ENCODE data around the gene ZMIZ1. TPM values are rescaled to one million over a fixed set of nuclear protein-coding genes. Genes with fewer than 3 reads are reported as not detected.
A peak's percentile ranks its signal among the peaks of the same experiment; 100 is the strongest.

Gene ZMIZ1
- total RNA-seq, 4 donors from 2014 or later: 71.9 to 104 (median 79.5) TPM

DNA sequence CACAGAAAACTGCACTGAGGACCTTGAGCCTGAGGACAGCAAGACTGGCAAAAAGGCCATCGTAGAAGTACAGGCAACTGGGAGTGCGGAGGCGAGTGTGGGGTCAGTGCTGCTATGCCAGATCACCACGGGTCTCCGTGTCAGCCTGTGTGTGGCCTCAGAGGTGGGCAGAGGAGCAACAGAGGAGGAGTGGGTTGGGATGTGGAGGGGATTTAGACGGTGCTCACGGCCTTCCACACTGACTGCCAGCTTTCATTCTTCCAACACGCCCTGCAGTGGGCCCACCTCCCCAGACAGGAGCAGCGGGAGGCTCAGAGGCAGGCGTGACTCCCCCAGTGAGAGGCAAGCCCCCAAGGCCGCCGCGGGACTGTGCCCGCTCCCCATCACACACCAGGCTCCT lies 17.0 kb upstream of the ZMIZ1 start:
- 80% methylated on average over 13 of the region's 14 CpGs for WGBS
- H3K27me3 ChIP-seq: no peaks in the 10 kb centered on the region
- peaks cover 22% of the 10 kb centered on the region for H3K4me1 ChIP-seq
- no peak for TF ChIP-seq EP300 (IDR thresholded peaks at IDR 0.05)
- no peak for TF ChIP-seq POLR2A (IDR thresholded peaks at IDR 0.05)
- no peak overlapping the region for H3K4me3 ChIP-seq
- peak; percentile 48 to 54 for DNase-seq (ENCODE audit: low spot score in 2 of 2)
- no peaks in the 10 kb centered on the region for H3K9me3 ChIP-seq
- no peak overlapping the region for H3K27ac ChIP-seq
- no peaks in the 10 kb centered on the region for H3K36me3 ChIP-seq

- Histone ChIP-seq H3K4me1 (peaks cover 22% of the 10 kb centered on the region), H3K27ac (no peak overlapping the region), H3K36me3 (no peaks in the 10 kb centered on the region), H3K27me3 (no peaks in the 10 kb centered on the region), H3K4me3 (no peak overlapping the region), H3K9me3 (no peaks in the 10 kb centered on the region)
- 64% methylated on average over 10 of the region's 12 CpGs for WGBS
- peak; percentile 46 to 72 for DNase-seq (ENCODE audit: low spot score in 2 of 2)
- TF ChIP-seq POLR2AphosphoS5 (IDR thresholded peaks at IDR 0.05): no peak
- no peak for TF ChIP-seq POLR2A (IDR thresholded peaks at IDR 0.05)
- TF ChIP-seq, protein P1, sequence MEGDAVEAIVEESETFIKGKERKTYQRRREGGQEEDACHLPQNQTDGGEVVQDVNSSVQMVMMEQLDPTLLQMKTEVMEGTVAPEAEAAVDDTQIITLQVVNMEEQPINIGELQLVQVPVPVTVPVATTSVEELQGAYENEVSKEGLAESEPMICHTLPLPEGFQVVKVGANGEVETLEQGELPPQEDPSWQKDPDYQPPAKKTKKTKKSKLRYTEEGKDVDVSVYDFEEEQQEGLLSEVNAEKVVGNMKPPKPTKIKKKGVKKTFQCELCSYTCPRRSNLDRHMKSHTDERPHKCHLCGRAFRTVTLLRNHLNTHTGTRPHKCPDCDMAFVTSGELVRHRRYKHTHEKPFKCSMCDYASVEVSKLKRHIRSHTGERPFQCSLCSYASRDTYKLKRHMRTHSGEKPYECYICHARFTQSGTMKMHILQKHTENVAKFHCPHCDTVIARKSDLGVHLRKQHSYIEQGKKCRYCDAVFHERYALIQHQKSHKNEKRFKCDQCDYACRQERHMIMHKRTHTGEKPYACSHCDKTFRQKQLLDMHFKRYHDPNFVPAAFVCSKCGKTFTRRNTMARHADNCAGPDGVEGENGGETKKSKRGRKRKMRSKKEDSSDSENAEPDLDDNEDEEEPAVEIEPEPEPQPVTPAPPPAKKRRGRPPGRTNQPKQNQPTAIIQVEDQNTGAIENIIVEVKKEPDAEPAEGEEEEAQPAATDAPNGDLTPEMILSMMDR (IDR thresholded peaks at IDR 0.05): no peak
- no peak for TF ChIP-seq EP300 (IDR thresholded peaks at IDR 0.05)
Observed at GRCh38 chr10:79052291-79053080, 16.3 kb upstream of the ZMIZ1 start.

GRCh38 chr10:79053081-79053434 lies 15.7 kb upstream of the ZMIZ1 start:
- WGBS: 100% methylated on average over 1 of the region's 4 CpGs
- peaks cover 16% of the 10 kb centered on the region for H3K4me1 ChIP-seq
- H3K9me3 ChIP-seq: no peaks in the 10 kb centered on the region
- H3K27ac ChIP-seq: no peak overlapping the region
- DNase-seq (ENCODE audit: low spot score in 2 of 2): peak; percentile 29 to 35
- TF ChIP-seq, protein P1 (IDR thresholded peaks at IDR 0.05): no peak
- TF ChIP-seq POLR2A (IDR thresholded peaks at IDR 0.05): no peak
- TF ChIP-seq EP300 (IDR thresholded peaks at IDR 0.05): no peak
- no peak for TF ChIP-seq POLR2AphosphoS5 (IDR thresholded peaks at IDR 0.05)
- H3K36me3 ChIP-seq: no peaks in the 10 kb centered on the region
- no peak overlapping the region for H3K4me3 ChIP-seq
- no peaks in the 10 kb centered on the region for H3K27me3 ChIP-seq

DNA sequence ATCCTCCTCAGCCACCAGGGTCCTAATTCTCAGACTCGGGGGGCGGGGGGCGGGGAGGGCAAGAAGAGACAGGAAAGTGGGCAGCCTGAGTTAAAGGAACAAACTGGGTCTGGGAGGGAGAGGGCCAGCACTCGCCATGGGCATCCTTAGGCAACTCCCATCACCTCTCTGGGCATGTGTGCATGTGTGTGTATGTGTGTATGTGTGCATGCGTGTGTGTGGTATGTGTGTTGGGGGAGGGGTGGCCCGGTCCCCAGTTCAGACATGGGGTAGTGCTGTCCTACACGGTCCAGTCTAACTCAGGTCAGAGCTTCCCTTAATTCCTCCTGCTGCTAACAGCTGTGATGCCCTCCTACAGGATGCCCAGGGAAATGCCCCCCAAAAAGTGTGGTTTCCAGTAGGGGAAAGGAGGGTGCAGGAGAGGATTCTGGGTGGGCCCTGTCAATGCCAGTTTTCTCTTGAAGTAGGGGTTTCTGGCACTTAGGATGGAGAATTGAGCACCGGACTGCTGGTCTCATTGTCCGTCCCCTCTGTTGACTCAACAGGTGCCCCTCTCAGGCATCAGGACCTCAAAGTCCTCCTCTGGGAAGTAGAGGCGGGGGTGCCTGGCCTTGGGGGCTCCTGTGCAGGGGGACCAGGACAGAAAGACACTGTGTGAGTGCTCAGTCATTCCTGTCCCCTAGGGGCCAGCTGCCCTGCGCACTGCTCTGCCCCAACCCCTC lies 15.1 kb upstream of the ZMIZ1 start:
- Histone ChIP-seq H3K36me3 (no peaks in the 10 kb centered on the region), H3K27me3 (no peaks in the 10 kb centered on the region), H3K9me3 (no peaks in the 10 kb centered on the region), H3K27ac (no peak overlapping the region), H3K4me1 (peaks cover 10% of the 10 kb centered on the region), H3K4me3 (no peak overlapping the region)
- WGBS: 96% methylated on average over 9 of the region's 11 CpGs
- DNase-seq (ENCODE audit: low spot score in 2 of 2): peak; percentile 55 to 66
- TF ChIP-seq, protein P1 (IDR thresholded peaks at IDR 0.05): no peak
- TF ChIP-seq EP300 (IDR thresholded peaks at IDR 0.05) (no peak), POLR2A (IDR thresholded peaks at IDR 0.05) (no peak), POLR2AphosphoS5 (IDR thresholded peaks at IDR 0.05) (no peak)

DNA sequence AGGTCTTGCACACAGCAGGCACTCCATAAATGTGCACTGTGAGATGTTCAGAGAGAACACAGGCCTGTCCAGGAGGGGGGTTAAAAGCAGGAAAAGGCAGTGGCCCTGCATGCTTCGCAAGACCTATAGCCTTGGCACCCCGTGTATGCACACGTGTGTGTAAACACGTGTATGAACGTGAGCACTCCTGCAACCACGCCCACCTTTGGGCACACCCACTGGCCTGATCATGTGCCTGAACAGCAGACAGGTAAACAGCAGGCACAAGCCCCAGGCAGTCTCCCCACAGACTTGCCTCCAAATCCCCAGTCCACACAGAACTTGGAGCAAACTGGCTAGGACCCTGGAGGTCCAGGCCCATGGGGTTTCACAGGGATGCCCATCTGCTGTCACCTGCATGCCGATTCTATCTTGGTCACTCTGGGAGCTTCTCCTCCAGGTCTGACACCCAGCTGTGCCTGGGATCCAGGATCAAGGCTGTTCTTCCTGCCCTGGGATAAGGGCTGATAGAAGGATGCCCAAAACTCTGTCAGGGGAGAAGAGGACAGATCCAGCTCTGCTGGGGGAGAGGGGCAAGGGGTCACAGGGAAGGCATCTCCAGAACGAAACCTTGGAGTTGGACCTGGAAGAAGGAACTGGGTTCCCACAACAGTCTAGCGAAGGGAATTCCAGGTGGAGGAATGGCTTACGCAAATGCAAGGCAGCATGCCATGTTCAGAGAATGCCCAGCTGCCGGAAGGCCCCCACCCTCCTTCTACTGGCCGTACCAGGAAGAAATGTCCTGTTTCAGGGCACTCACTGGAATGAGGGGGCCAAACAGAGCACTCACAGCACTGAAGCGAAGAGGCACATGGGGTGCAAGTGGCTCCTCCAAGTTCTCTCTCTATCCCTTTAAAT lies 14.3 kb upstream of the ZMIZ1 start:
- Histone ChIP-seq H3K4me1 (peaks cover 6% of the 10 kb centered on the region), H3K27me3 (no peaks in the 10 kb centered on the region), H3K9me3 (no peaks in the 10 kb centered on the region), H3K27ac (no peak overlapping the region), H3K36me3 (no peaks in the 10 kb centered on the region), H3K4me3 (no peak overlapping the region)
- TF ChIP-seq, protein P1 (IDR thresholded peaks at IDR 0.05): no peak
- TF ChIP-seq POLR2AphosphoS5 (IDR thresholded peaks at IDR 0.05): no peak
- no peak for TF ChIP-seq POLR2A (IDR thresholded peaks at IDR 0.05)
- TF ChIP-seq EP300 (IDR thresholded peaks at IDR 0.05): no peak
- WGBS: 63% methylated on average over 13 of the region's 13 CpGs
- peak; percentile 52 to 53 for DNase-seq (ENCODE audit: low spot score in 2 of 2)

Data from suprapubic skin (tissue), 4 donors.